Mucosa of descending colon (tissue), 3 donors: Measurements from ENCODE around the gene TAGLN. TPM values are rescaled to one million over a fixed set of nuclear protein-coding genes. Genes with fewer than 3 reads are reported as not detected.

Source experiments
- ATAC-seq: fragments of 200-7000 bp; cut with Tn5 transposase; one replicate; pipeline ENCODE4 v1.9.1; 2020; ENCODE audit warnings: mild to moderate bottlenecking, moderate library complexity
- DNase-seq, 3 donors: peaks; one replicate each; pipeline ENCODE4 v3.0.0-alpha.2; 2020
- H3K36me3 ChIP-seq: fragments of 200-600 bp; one replicate; pipeline ENCODE4 v1.8.0; 2021; ENCODE audit warnings: low read depth, mild to moderate bottlenecking
- H3K4me1 ChIP-seq: fragments of 200-600 bp; one replicate; pipeline ENCODE4 v1.8.0; 2021; ENCODE audit warnings: low read depth, mild to moderate bottlenecking
- H3K4me3 ChIP-seq: fragments of 200-600 bp; one replicate; pipeline ENCODE4 v1.8.0; 2021; ENCODE audit warnings: mild to moderate bottlenecking
- H3K9me3 ChIP-seq: fragments of 200-600 bp; one replicate; pipeline ENCODE4 v1.8.0; 2021; ENCODE audit warnings: mild to moderate bottlenecking
- CTCF ChIP-seq: fragments of 200-600 bp; IDR thresholded peaks from one replicate; pipeline ENCODE4 v1.8.0; 2022; ENCODE audit warnings: antibody characterized with exemption, mild to moderate bottlenecking
- intact Hi-C, 2 donors: fragments of 100-400 bp; cut with DNase I in 1 of 2; cut with micrococcal nuclease in 1 of 2; formaldehyde crosslinking; loops; one replicate each; pipeline versions ENCODE4 v1.11.0 to v1.11.1; 2022; cut with DNase I, micrococcal nuclease
- total RNA-seq, 3 donors: library from RNA; stranded (reverse); fragmentation: NEBNext Ultra II Directional in 2 of 3; extraction: Animal tissue kit (Norgen Biotek cat#: 25700) in 2 of 3; gene quantifications; one replicate each; pipeline versions ENCODE4 v1.2.1 to v1.2.4, GENCODE V29; 2021 to 2023
- donor health status: DM: no; HTN: no; CAD: no; lungs with moderate emphysema.
- donor health status: DM: no; HTN: no; CAD: no.
- donor health status: DM: no; HTN: yes; CAD: no.

The TAGLN gene
- total RNA-seq, 3 donors from 2014 or later, result 126 to 3,893 (median 593) TPM

GRCh38 chr11:117220568-117220967 lies 21.4 kb downstream of the TAGLN start:
- no peak for TF ChIP-seq CTCF
- Histone ChIP-seq H3K9me3 (no peaks in the 10 kb centered on the region), H3K4me1 (peaks cover 62% of the 10 kb centered on the region), H3K4me3 (no peak overlapping the region), H3K36me3 (no peaks in the 10 kb centered on the region)
- intact Hi-C loops, result no loop called here
- DNase-seq, result peak in 2 of 3 donors; percentile 42 to 68
- no peak for ATAC-seq

- no peak for TF ChIP-seq CTCF
- peaks cover 65% of the 10 kb centered on the region for H3K4me1 ChIP-seq
- H3K4me3 ChIP-seq, result no peak overlapping the region
- DNase-seq (peak in 1 of 3 donors; percentile 21), ATAC-seq (no peak)
- intact Hi-C loops, result no loop called here
- H3K9me3 ChIP-seq, result no peaks in the 10 kb centered on the region
- H3K36me3 ChIP-seq, result no peaks in the 10 kb centered on the region
Measured at GRCh38 chr11:117220999-117221774, 22.0 kb downstream of the TAGLN start.

GRCh38 chr11:117221775-117222517 lies 22.8 kb downstream of the TAGLN start:
- H3K9me3 ChIP-seq, result no peaks in the 10 kb centered on the region
- DNase-seq, result peak in 2 of 3 donors; percentile 64 to 77
- TF ChIP-seq CTCF, result no peak
- H3K4me3 ChIP-seq, result no peak overlapping the region
- H3K4me1 ChIP-seq, result peaks cover 70% of the 10 kb centered on the region
- ATAC-seq, result peak; percentile 74
- intact Hi-C loops, result no loop called here
- no peaks in the 10 kb centered on the region for H3K36me3 ChIP-seq

- TF ChIP-seq CTCF, result no peak
- intact Hi-C loops, result no loop called here
- ATAC-seq, result no peak
- Histone ChIP-seq H3K9me3 (no peaks in the 10 kb centered on the region), H3K4me1 (peaks cover 70% of the 10 kb centered on the region), H3K36me3 (no peaks in the 10 kb centered on the region), H3K4me3 (no peak overlapping the region)
- no peak for DNase-seq
Measured at GRCh38 chr11:117222991-117223740, 24.0 kb downstream of the TAGLN start.

- H3K4me1 ChIP-seq, result peaks cover 68% of the 10 kb centered on the region
- intact Hi-C loops, result no loop called here
- DNase-seq (no peak), ATAC-seq (peak; percentile 37)
- no peaks in the 10 kb centered on the region for H3K36me3 ChIP-seq
- no peak for TF ChIP-seq CTCF
- no peak overlapping the region for H3K4me3 ChIP-seq
- H3K9me3 ChIP-seq, result no peaks in the 10 kb centered on the region
Measured at GRCh38 chr11:117223741-117224689, 24.8 kb downstream of the TAGLN start.
